Measurements from ENCODE around the gene MAP3K20. TPM values are rescaled to one million over a fixed set of nuclear protein-coding genes. Genes with fewer than 3 reads are reported as not detected.
"Not testable (repeated sequence)": the region's sequence is repeated elsewhere in the genome, so short reads cannot be mapped to it uniquely, and the experiment has no call there.

The MAP3K20 gene
- total RNA-seq, 2 donors from 2014 or later, result 22.6 to 38.9 TPM

DNA sequence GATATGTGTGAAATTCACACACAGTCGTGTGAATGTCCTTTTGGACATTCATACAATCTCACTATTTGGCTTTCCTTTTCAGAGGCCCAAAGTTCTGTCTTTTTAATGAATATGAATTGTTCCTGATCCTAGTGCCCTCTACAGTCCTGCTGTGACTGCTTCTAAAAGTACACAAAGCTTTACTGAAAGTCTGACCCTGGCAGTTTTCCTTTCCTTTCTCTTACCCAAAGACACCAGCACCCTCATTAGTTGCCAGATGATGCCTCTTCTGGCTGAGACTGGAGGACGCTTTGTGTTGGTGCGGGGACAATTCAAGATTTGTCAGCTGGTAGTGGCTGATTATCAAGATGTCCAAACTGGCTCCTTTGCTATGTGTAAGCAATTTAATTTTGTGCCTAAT, 197.2 kb downstream of the MAP3K20 start:
- Histone ChIP-seq H3K9me3 (no peaks in the 10 kb centered on the region), H3K9ac (ENCODE audit: low read depth in 2 of 2, low read length in 2 of 2) (no peak overlapping the region), H3K27me3 (no peaks in the 10 kb centered on the region), H3K36me3 (no peaks in the 10 kb centered on the region), H3K4me3 (no peak overlapping the region), H3K4me1 (no peaks in the 10 kb centered on the region), H3K27ac (no peak overlapping the region)
- intact Hi-C loops (cut with DNase I), result no loop called here
- TF ChIP-seq, protein P1, sequence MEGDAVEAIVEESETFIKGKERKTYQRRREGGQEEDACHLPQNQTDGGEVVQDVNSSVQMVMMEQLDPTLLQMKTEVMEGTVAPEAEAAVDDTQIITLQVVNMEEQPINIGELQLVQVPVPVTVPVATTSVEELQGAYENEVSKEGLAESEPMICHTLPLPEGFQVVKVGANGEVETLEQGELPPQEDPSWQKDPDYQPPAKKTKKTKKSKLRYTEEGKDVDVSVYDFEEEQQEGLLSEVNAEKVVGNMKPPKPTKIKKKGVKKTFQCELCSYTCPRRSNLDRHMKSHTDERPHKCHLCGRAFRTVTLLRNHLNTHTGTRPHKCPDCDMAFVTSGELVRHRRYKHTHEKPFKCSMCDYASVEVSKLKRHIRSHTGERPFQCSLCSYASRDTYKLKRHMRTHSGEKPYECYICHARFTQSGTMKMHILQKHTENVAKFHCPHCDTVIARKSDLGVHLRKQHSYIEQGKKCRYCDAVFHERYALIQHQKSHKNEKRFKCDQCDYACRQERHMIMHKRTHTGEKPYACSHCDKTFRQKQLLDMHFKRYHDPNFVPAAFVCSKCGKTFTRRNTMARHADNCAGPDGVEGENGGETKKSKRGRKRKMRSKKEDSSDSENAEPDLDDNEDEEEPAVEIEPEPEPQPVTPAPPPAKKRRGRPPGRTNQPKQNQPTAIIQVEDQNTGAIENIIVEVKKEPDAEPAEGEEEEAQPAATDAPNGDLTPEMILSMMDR (IDR thresholded peaks at IDR 0.05), result no peak
- DNase-seq, result no peak

DNA sequence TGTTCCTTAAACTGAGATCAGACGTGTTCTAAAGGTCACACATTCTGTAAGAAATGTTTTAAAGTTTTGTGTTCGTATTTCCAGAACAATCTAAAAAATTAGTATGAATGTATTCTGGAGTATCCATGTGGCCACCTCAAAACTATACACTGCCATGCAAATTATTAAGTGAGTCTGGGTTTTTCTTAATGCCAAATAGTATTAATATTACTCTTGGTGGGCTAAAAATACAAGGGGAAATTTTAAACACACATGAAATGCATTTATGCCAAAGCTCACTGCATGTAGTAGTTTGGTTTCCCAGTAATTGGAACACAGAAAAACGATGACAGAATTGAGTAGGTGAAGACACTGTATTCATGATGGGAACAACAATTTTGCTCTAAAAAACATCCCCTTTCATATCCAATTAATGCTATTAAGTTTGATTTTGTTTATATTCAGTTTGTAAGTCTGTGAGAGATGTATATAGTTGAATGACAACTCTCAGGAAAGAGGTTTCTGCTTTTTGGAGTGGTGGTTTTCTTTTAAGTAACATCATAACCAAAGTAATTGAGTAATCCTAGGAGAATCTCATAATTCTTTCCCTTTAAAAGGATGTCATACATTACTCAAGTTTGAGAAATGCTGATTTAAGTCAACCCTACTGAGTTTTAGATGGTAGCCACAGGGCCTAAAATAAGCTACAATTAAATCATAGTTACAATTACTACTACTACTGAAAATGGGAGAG, 203.3 kb downstream of the MAP3K20 start:
- Histone ChIP-seq H3K36me3 (no peaks in the 10 kb centered on the region), H3K4me1 (no peaks in the 10 kb centered on the region), H3K27me3 (no peaks in the 10 kb centered on the region), H3K4me3 (no peak overlapping the region), H3K27ac (no peak overlapping the region), H3K9ac (ENCODE audit: low read depth in 2 of 2, low read length in 2 of 2) (no peak overlapping the region), H3K9me3 (no peaks in the 10 kb centered on the region)
- TF ChIP-seq, protein P1 (IDR thresholded peaks at IDR 0.05), result no peak
- intact Hi-C loops (cut with DNase I), result no loop called here
- no peak for DNase-seq

DNA sequence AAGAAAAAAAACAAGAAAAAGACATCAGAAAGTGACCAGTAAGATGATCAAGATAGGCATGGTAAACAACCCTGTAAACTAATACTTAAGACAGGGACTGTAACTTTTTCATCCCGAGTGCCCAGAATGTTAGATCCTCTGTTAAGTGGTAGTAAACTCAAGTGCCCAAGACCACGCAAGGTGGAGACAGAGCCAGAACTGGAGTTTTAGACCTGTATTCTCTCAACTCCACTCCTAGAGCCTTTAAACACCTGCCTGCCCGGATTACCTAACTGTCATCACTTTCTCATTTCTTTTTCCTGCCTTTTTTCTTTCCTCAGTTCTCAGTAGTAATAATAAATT, 203.9 kb downstream of the MAP3K20 start:
- intact Hi-C loops (cut with DNase I), result no loop called here
- TF ChIP-seq, protein P1 (IDR thresholded peaks at IDR 0.05), result no peak
- Histone ChIP-seq H3K27me3 (no peaks in the 10 kb centered on the region), H3K27ac (no peak overlapping the region), H3K9ac (ENCODE audit: low read depth in 2 of 2, low read length in 2 of 2) (no peak overlapping the region), H3K36me3 (no peaks in the 10 kb centered on the region), H3K4me1 (no peaks in the 10 kb centered on the region), H3K4me3 (no peak overlapping the region), H3K9me3 (no peaks in the 10 kb centered on the region)
- DNase-seq, result no peak

DNA sequence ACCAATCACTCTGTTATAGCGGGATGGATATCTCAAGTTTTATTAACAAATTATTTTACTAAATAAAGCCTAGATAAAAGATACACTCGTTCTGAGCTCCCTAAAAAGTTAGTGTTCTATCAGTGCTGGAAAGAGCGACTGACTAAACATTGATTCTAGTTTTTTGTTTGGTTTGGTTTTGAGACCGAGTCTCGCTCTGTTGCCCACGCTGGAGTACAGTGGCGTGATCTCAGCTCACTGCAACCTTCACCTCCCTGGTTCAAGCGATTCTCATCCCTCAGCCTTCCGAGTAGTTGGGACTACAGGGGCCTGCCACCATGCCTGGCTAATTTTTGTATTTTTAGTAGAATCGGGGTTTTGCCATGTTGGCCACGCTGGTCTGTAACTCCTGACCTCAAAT, 205.2 kb downstream of the MAP3K20 start:
- H3K4me3 ChIP-seq, result no peak overlapping the region
- DNase-seq, result no peak
- no peak overlapping the region for H3K27ac ChIP-seq
- intact Hi-C loops (cut with DNase I), result no loop called here
- H3K4me1 ChIP-seq, result no peaks in the 10 kb centered on the region
- no peak overlapping the region for H3K9ac ChIP-seq (ENCODE audit: low read depth in 2 of 2, low read length in 2 of 2)
- no peaks in the 10 kb centered on the region for H3K9me3 ChIP-seq
- no peaks in the 10 kb centered on the region for H3K36me3 ChIP-seq
- TF ChIP-seq, protein P1 (IDR thresholded peaks at IDR 0.05), result no peak
- no peaks in the 10 kb centered on the region for H3K27me3 ChIP-seq

DNA sequence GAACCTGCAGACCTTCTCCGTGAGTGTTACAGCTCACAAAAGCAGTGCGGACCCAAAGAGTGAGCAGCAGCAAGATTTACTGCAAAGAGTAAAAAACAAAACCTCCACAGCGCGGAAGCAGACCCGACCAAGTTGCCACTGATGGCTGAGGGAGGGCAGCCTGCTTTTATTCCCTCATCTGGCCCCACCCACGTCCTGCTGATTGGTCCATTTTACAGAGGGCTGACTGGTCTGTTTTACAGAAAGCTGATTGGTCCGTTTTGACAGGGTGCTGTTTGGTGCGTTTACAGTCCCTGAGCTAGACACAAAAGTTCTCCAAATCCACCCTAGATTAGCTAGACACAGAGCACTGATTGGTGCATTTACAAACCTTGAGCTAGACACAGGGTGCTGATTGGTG, 206.3 kb downstream of the MAP3K20 start:
- intact Hi-C loops (cut with DNase I); H3K27ac ChIP-seq: not testable (repeated sequence)

DNA sequence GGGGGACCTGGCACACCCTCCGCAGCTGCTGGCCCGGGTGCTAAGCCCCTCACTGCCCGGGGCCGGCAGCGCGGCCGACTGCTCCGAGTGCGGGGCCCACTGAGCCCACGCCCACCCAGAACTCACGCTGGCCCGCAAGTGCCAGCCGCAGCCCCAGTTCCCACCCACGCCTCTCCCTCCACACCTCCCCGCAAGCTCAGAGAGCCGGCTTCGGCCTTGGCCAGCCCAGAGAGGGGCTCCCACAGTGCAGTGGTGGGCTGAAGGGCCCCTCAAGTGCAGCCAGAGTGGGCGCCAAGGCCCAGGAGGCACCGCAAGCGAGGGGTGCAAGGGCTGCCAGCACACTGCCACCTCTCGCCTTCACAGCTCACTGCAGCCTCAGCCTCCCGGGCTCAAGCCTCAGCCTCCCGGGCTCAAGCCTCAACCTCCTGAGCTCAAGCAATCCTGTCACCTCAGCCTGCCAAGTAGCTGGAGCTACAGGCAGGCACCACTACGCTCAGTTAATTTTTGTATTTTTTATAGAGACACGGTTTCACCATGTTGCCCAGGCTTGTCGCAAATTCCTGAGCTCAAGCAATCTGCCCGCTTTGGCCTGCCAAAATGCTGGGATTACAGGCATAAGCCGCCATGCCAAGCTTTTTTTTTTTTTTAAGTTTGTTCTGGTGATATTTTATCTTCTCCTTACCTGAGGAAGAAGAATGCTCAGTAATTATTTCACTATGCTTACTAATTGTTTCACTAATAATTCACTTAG, 207.3 kb downstream of the MAP3K20 start:
- Histone ChIP-seq H3K9ac (ENCODE audit: low read depth in 2 of 2, low read length in 2 of 2) (no peak overlapping the region), H3K36me3 (no peaks in the 10 kb centered on the region), H3K4me3 (no peak overlapping the region), H3K27ac (no peak overlapping the region), H3K27me3 (no peaks in the 10 kb centered on the region), H3K4me1 (no peaks in the 10 kb centered on the region), H3K9me3 (no peaks in the 10 kb centered on the region)
- intact Hi-C loops (cut with DNase I), result no loop called here
- TF ChIP-seq, protein P1 (IDR thresholded peaks at IDR 0.05), result no peak
- no peak for DNase-seq

More for the DNA sequence above, 206.3 kb downstream of the MAP3K20 start:
- H3K4me1 ChIP-seq; H3K4me3 ChIP-seq; H3K27me3 ChIP-seq; H3K36me3 ChIP-seq; H3K9ac ChIP-seq (ENCODE audit: low read depth in 2 of 2, low read length in 2 of 2); DNase-seq; H3K9me3 ChIP-seq: not testable (repeated sequence)

Measured in colonic mucosa (tissue), 4 donors.